Activated effector memory CD4-positive, alpha-beta T cell treated with Interleukin-2 at 50 U/mL for 16 hours (primary cell): ENCODE results near the gene ANKRD33B.
"Not testable (repeated sequence)": the region's sequence is repeated elsewhere in the genome, so short reads cannot be mapped to it uniquely, and the experiment has no call there.

Experiments used
- DNase-seq: peaks from one replicate; pipeline ENCODE4 v3.0.0-alpha.2; 2020

The ANKRD33B gene

GRCh38 chr5:10624206-10624605 lies 60.3 kb downstream of the ANKRD33B start:
- DNase-seq = no peak

- DNase-seq = no peak
Observed at GRCh38 chr5:10624679-10625078, 60.8 kb downstream of the ANKRD33B start.

GRCh38 chr5:10625700-10626472 lies 62.0 kb downstream of the ANKRD33B start:
- DNase-seq = no peak

- DNase-seq = no peak
Observed at GRCh38 chr5:10626473-10627013, 62.7 kb downstream of the ANKRD33B start.

GRCh38 chr5:10627160-10627701 lies 63.4 kb downstream of the ANKRD33B start:
- no peak for DNase-seq

- DNase-seq = no peak
Observed at GRCh38 chr5:10628601-10629000, 64.7 kb downstream of the ANKRD33B start.

GRCh38 chr5:10629682-10630081 lies 65.8 kb downstream of the ANKRD33B start:
- no peak for DNase-seq

- DNase-seq = no peak
Observed at GRCh38 chr5:10630126-10630525, 66.3 kb downstream of the ANKRD33B start.

GRCh38 chr5:10630744-10631143 lies 66.9 kb downstream of the ANKRD33B start:
- not testable (repeated sequence) for DNase-seq

- DNase-seq = no peak
Observed at GRCh38 chr5:10631316-10631996, 67.6 kb downstream of the ANKRD33B start.

GRCh38 chr5:10632110-10632761 lies 68.4 kb downstream of the ANKRD33B start:
- no peak for DNase-seq

GRCh38 chr5:10633271-10634049 lies 69.6 kb downstream of the ANKRD33B start:
- DNase-seq = peak; percentile 36

GRCh38 chr5:10634050-10634449 lies 70.2 kb downstream of the ANKRD33B start:
- DNase-seq = no peak

- no peak for DNase-seq
Observed at GRCh38 chr5:10634562-10634961, 70.7 kb downstream of the ANKRD33B start.

- peak; percentile 53 for DNase-seq
Observed at GRCh38 chr5:10635257-10635866, 71.5 kb downstream of the ANKRD33B start.

GRCh38 chr5:10635867-10636350 lies 72.0 kb downstream of the ANKRD33B start:
- no peak for DNase-seq

GRCh38 chr5:10636363-10637142 lies 72.7 kb downstream of the ANKRD33B start:
- no peak for DNase-seq

GRCh38 chr5:10637944-10638343 lies 74.1 kb downstream of the ANKRD33B start:
- DNase-seq = no peak

- not testable (repeated sequence) for DNase-seq
Observed at GRCh38 chr5:10638723-10639122, 74.9 kb downstream of the ANKRD33B start.

- no peak for DNase-seq
Observed at GRCh38 chr5:10639846-10640368, 76.0 kb downstream of the ANKRD33B start.

GRCh38 chr5:10642367-10642766 lies 78.5 kb downstream of the ANKRD33B start:
- DNase-seq = no peak
